ENCODE results near the gene OST4.
A peak's percentile ranks its signal among the peaks of the same experiment; 100 is the strongest.
"Not testable (repeated sequence)": the region's sequence is repeated elsewhere in the genome, so short reads cannot be mapped to it uniquely, and the experiment has no call there.

OST4 gene

DNA sequence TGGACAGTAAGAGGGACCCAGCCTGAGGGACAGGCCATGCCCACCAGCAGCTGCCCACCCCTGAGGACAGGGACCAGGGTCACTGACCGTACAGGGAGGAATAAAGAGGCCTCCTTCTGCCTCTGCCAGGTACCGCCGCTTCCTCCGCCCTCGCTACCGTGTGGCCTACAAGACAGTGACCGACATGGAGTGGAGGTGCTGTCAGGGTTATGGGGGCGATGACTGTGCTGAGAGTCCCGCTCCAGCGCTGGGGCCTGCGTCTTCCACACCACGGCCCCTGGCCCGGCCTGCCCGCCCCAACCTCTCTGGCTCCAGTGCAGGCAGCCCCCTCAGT is 9.1 kb upstream of the OST4 start:
- TF ChIP-seq, protein P1, sequence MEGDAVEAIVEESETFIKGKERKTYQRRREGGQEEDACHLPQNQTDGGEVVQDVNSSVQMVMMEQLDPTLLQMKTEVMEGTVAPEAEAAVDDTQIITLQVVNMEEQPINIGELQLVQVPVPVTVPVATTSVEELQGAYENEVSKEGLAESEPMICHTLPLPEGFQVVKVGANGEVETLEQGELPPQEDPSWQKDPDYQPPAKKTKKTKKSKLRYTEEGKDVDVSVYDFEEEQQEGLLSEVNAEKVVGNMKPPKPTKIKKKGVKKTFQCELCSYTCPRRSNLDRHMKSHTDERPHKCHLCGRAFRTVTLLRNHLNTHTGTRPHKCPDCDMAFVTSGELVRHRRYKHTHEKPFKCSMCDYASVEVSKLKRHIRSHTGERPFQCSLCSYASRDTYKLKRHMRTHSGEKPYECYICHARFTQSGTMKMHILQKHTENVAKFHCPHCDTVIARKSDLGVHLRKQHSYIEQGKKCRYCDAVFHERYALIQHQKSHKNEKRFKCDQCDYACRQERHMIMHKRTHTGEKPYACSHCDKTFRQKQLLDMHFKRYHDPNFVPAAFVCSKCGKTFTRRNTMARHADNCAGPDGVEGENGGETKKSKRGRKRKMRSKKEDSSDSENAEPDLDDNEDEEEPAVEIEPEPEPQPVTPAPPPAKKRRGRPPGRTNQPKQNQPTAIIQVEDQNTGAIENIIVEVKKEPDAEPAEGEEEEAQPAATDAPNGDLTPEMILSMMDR (conservative IDR thresholded peaks at IDR 0.05; ENCODE audit: low read length): no peak
- peak overlapping the region; percentile 89 for H3K4me3 ChIP-seq (ENCODE audit: low read length)

GRCh38 chr2:27080140-27080469 is 8.7 kb upstream of the OST4 start:
- no peak for DNase-seq (ENCODE audit: low read depth)
- H3K4me3 ChIP-seq (ENCODE audit: low read length): peak overlapping the region; percentile 89
- TF ChIP-seq, protein P1 (conservative IDR thresholded peaks at IDR 0.05; ENCODE audit: low read length): no peak

More for the DNA sequence above, 9.1 kb upstream of the OST4 start:
- DNase-seq (ENCODE audit: low read depth): no peak

GRCh38 chr2:27079233-27080139 is 8.0 kb upstream of the OST4 start:
- TF ChIP-seq, protein P1 (conservative IDR thresholded peaks at IDR 0.05; ENCODE audit: low read length): no peak
- H3K4me3 ChIP-seq (ENCODE audit: low read length): peak overlapping the region; percentile 89
- no peak for DNase-seq (ENCODE audit: low read depth)

DNA sequence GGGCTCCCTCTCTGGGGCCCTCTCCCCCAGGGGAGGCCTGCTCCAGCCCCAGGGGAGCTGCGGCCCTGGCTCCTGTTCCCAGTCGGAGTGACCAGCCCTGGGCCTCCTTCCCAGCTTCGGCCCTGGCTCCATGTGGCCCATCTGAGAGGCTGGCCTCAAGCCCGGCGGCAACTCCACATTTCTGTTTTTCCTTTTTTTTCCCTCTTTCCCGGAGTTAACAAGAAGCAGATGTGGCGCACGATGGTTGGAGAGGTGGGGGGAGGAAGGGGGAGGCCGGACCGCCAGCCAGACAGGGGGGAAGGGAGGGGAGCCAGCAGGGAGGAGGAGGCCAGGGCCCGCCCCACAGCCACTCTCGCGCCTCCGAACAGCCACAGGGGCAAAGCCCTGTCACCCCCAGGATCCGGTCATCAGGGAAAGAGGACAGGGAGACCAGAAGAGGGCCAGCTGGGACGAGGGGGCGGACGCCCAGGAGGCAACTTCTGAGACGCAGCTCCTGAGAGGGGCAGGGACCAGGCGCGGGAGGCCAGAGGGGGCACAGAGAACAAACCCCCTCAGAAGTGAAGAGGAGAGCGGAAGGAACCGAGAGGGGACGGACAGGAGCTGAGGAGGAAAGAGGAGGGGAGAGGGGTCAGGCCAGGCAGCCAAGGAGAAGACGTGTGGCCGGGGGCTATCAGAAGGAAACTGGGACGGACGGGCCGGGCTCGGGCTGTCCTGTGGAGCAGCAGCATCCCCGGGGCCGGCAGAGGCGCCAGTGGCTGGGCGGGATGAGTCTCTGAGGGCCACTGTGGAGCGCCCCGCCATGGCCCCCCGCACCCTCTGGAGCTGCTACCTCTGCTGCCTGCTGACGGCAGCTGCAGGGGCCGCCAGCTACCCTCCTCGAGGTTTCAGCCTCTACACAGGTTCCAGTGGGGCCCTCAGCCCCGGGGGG is 7.1 kb upstream of the OST4 start, which contains the start of gene EMILIN1:
TSS of gene EMILIN1 (plus strand) at position 349 of the 928 bp plus-strand sequence. CDS start at position 800, 451 bp downstream.
- H3K4me3 ChIP-seq (ENCODE audit: low read length): peak within 1 kb of the TSS; percentile 89
- TF ChIP-seq, protein P1 (conservative IDR thresholded peaks at IDR 0.05; ENCODE audit: low read length): 0 out of 2 replicates have a peak, but pooled peaks have one; percentile 8
- DNase-seq (ENCODE audit: low read depth): peak; percentile 97

DNA sequence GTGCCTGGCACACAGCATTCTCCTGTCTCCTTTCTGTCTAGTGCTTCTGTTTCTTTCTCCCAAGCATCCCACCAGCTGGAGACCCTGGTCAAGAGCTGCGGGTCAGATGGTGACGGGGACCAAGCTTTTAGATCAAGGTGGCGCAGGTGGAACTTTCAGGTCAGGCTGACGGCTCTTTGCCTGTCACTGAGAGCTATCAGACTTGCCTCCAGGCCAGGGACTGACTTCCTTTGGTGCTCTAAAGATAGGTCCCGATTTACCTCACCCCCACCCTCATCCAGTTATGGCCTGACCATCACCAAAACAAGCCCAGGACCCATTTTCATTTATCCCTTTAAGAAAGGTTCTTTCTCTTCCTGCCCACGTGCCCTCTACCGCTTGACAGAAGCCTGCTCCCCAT is 5.8 kb upstream of the OST4 start:
- no peak for DNase-seq (ENCODE audit: low read depth)
- TF ChIP-seq, protein P1 (conservative IDR thresholded peaks at IDR 0.05; ENCODE audit: low read length): no peak
- H3K4me3 ChIP-seq (ENCODE audit: low read length): no peak overlapping the region

DNA sequence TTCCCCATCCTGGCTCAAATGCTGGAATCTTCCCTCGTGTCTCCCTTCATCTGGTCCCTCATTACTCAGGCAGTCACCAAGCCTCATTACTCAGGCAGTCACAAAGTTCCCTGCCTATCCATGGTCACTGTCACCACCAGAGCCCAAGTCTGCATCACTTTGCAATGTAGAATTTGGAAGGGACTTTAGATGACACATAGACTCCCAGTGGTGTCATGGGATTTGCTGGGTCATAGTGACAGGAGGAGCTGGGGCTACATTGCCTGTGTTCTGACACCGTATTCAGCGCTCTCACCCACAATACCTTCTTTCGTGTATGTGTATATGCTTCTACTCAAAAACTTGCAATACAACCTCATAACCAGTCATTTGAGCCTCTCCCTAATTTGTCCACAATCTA is 4.9 kb upstream of the OST4 start:
- DNase-seq (ENCODE audit: low read depth): no peak
- no peak overlapping the region for H3K4me3 ChIP-seq (ENCODE audit: low read length)
- TF ChIP-seq, protein P1 (conservative IDR thresholded peaks at IDR 0.05; ENCODE audit: low read length): no peak

DNA sequence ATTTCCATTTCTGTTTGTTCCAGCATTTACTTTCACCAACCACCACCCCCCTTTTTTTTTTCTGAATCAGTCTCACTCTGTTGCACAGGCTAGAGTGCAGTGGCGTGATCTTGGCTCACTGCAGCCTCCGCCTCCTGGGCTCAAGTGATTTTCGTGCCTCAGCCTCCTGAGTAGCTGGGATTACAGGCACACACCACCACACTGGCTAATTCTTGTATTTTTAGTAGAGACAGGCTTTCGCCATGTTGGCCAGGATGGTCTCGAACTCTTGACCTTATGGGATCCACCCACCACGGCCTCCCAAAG is 4.1 kb upstream of the OST4 start:
- H3K4me3 ChIP-seq (ENCODE audit: low read length); DNase-seq (ENCODE audit: low read depth): not testable (repeated sequence)

Data from AG10803 (cell line).